Measurements from ENCODE around the gene NDRG3.

DNA sequence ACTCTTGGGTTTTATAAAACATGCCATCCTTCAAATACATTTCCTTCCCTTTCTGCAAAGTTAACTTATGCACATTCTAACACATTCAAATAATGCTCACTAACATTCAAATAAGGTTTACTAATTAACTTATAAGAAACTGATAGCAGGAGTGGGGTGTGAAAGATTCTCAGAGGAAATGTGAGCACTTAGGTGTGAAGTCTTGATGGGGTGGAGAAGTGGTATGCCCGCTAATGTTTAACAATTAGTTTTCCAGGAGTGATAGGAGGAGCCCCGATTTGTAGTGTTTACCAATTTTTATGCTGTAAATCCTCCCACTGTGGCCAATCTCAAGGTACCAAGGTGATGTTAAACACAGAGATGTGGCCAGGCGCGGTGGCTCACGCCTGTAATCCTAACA lies 46.0 kb upstream of the NDRG3 start:
- no peak for TF ChIP-seq POLR2A (IDR thresholded peaks at IDR 0.05)
- TF ChIP-seq, protein P1, sequence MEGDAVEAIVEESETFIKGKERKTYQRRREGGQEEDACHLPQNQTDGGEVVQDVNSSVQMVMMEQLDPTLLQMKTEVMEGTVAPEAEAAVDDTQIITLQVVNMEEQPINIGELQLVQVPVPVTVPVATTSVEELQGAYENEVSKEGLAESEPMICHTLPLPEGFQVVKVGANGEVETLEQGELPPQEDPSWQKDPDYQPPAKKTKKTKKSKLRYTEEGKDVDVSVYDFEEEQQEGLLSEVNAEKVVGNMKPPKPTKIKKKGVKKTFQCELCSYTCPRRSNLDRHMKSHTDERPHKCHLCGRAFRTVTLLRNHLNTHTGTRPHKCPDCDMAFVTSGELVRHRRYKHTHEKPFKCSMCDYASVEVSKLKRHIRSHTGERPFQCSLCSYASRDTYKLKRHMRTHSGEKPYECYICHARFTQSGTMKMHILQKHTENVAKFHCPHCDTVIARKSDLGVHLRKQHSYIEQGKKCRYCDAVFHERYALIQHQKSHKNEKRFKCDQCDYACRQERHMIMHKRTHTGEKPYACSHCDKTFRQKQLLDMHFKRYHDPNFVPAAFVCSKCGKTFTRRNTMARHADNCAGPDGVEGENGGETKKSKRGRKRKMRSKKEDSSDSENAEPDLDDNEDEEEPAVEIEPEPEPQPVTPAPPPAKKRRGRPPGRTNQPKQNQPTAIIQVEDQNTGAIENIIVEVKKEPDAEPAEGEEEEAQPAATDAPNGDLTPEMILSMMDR (IDR thresholded peaks at IDR 0.05), result no peak
